ENCODE measurements around the gene LCN15.
"Not testable (repeated sequence)": the region's sequence is repeated elsewhere in the genome, so short reads cannot be mapped to it uniquely, and the experiment has no call there.

LCN15 gene

DNA sequence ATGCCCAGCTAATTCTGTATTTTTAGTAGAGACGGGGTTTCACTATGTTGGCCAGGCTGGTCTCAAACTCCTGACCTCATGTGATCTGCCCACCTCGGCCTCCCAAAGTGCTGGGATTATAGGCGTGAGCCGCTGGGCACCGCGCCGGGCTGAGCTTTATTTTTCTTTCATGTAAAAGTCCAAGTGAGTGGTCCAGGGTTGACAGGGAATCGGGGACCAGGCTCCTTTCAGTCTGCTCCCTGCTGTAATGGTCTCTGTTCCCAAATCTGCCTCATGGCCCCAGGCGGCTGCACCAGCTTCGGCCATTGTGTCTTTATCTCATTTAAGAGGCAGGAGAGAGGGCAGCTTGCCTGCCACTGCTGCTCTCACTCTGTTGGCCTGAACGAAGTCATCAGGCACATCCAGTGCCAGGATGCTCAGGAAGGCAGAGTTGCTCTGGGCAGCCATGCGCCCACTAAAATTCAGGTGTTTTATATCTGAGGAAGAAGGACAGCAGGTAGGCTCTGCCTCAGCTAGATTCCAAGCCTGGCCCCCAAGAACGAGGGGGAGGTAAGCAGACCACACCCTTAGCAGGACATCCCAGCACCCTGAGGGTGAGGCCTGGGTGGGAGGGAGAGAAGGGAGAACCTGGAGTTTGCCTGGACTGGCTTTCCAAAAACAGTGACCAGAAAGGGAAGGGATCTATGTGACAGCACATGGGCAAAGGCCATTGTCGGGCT lies 30.1 kb upstream of the LCN15 start:
- no peak for DNase-seq (ENCODE audit: low read depth)

- no peak for DNase-seq (ENCODE audit: low read depth)
Measured at GRCh38 chr9:136793086-136793946, 29.0 kb upstream of the LCN15 start.

DNA sequence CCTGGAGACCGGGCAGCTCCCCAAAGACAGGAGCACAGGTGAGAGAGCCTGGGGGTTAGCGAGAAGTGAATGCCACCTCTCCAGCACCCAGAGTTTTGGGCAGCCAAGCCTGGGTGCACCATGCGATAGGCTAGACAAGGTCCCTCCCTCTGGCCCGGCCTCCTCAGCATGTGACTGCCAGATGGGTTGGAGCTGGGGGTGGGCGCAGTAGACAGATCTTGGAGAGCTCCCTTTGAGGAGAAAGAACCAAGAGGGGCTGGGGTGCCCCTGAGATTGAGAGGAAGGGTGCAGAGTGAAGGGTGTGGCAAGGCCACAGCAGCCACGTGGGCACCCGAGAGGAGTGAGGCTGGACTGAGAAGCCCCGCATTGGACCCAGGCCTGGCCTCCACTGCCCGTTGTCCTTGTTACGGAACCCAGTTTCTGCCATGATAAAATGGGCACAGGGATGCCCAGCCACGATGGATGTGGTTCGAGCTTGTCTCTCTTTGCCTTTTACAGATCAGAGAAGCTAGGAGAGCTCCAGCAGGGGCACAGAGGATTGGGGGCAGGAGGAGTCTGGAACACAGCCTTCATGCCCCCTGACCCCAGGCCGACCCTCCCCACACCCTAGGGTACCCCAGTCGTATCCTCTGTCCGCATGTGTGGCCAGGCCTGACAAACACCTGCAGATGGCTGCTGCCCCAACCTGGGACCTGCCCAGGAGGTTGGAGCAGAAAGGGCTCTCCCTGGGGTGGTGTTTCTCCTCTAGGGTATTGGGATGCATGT lies 28.2 kb upstream of the LCN15 start:
- no peak for DNase-seq (ENCODE audit: low read depth)

GRCh38 chr9:136791516-136792276 lies 27.4 kb upstream of the LCN15 start:
- peak; percentile 49 for DNase-seq (ENCODE audit: low read depth)

- DNase-seq (ENCODE audit: low read depth): peak; percentile 99
Measured at GRCh38 chr9:136790640-136791515, 26.6 kb upstream of the LCN15 start, which contains the start of gene TMEM141. Gene TMEM141 (plus strand): TSS chr9:136791344. CDS start chr9:136791371, 27 bp downstream.

GRCh38 chr9:136789523-136789937 lies 25.2 kb upstream of the LCN15 start:
- DNase-seq (ENCODE audit: low read depth): no peak

- not testable (repeated sequence) for DNase-seq (ENCODE audit: low read depth)
Measured at GRCh38 chr9:136788644-136789522, 24.6 kb upstream of the LCN15 start.

DNA sequence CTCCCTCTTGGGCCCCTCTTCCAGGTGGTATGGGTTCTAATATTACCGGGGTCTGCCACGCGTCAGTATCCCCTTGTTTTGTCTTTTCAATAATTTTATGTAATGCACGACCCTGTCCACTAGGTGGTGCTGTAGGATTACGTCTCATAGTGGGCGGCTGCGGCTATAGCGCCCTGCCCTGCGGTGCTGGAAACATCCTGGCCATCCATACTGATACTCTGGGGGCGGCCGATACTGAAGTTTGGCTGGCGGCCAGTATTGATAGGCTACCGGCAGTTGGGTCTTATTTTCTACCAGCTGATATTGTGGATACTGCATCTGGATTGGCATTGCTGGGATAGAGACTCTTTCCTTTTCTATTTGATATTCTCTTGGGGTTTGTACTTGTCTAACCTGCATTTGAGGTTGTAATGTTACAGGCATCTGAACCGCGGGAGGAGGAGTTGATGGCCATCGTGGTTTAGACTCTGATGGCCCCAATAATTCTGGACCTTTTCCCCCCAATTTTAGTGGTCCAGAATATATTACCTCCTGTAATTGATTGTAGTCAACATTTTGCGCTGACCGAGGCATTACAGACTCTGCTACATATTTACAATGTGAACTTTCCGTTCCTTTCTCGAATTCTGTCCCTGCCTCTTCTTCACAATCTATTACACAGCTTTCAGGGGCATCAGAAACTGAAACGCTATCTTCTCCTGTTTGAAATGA lies 23.5 kb upstream of the LCN15 start:
- peak; percentile 75 for DNase-seq (ENCODE audit: low read depth)

- DNase-seq (ENCODE audit: low read depth): not testable (repeated sequence)
Measured at GRCh38 chr9:136786983-136787382, 22.7 kb upstream of the LCN15 start.

GRCh38 chr9:136786451-136786850 lies 22.1 kb upstream of the LCN15 start:
- no peak for DNase-seq (ENCODE audit: low read depth)

DNA sequence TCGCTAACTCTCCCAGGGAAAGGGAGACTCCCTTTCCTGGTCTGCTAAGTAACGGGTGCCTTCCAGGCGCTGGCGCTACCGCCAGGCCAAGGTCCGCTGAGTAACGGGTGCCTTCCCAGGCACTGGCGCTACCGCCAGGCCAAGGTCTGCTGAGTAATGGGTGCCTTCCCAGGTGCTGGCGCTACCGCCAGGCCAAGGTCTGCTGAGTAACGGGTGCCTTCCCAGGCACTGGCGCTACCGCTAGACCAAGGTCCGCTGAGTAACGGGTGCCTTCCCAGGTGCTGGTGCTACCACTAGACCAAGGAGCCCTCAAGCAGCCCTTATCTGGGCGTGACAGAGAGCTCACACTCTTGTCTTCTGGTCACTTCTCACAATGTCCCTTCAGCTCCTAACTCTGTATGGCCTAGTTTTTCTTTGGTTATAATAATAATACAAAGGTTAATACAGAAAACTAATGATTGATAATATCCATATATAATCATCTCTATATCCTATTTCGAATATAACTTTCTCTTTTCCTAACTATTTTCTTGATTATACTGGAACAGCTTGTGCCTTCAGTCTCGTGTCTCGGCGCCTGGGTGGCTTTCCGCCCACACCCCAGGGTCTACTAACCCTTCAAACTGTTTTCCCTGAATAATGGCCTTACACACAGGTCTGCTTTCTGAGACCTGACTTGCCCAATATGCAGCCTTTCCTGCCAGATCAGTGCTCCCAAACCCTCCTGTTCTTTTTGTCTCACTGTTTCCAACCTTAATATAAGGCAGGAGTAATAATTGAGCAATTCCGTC lies 21.4 kb upstream of the LCN15 start:
- not testable (repeated sequence) for DNase-seq (ENCODE audit: low read depth)

GRCh38 chr9:136784997-136785361 lies 20.7 kb upstream of the LCN15 start:
- no peak for DNase-seq (ENCODE audit: low read depth)

GRCh38 chr9:136784249-136784996 lies 20.1 kb upstream of the LCN15 start:
- DNase-seq (ENCODE audit: low read depth): peak; percentile 68

GRCh38 chr9:136782452-136782851 lies 18.1 kb upstream of the LCN15 start:
- DNase-seq (ENCODE audit: low read depth): no peak

GRCh38 chr9:136779808-136780207 lies 15.5 kb upstream of the LCN15 start:
- DNase-seq (ENCODE audit: low read depth): peak; percentile 28

DNA sequence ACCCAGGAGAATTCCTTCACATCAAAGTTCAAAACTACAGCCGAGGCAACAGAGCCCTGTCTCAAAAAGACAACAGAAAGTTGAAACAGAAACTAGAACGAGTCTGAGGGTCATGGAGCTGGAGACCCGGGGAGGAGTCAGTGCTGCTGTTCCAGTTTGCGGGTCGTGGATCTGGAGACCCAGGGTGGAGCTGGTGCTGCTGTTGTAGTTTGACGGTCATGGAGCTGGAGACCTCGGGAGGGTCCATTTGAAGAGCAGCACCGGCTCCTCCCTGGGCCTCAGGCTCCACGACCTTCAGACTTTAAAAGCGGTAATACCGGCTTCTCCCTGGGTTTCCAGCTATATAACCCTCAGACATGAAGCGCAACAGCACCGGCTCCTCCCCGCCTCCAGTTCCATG lies 13.0 kb upstream of the LCN15 start:
- no peak for DNase-seq (ENCODE audit: low read depth)

DNA sequence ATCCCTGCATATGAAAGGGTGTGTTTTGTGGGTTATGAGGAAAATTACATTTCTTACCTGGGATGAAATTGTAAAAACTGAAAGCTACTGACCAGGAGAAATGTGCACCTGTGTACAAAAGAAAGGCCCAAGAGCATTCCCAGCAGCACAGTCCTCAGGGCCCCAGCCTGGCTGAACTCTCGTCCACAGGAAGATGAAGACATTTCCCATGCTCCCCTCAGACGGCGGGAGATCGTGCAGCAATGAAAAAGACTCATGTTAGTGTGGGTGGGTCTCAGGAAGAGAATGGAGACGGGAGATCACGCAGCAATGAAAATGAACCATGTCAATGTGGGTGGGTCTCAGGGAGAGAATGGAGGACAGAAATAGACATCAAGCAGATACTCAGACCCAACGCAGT lies 12.6 kb upstream of the LCN15 start:
- no peak for DNase-seq (ENCODE audit: low read depth)

Measured in ELR (cell line).